GM10248 (cell line): ENCODE measurements around the gene EEF2K.

Experiments used
- CTCF ChIA-PET: fragments of 300-600 bp; sonication (Branson Sonifier 250); formaldehyde crosslinking; extraction: SDS; loops from one replicate; lab custom pipeline; 2021; ENCODE audit warnings: antibody characterized with exemption; lab: Yijun Ruan, JAX
- POLR2A ChIA-PET: fragments of 350-650 bp; sonication (Branson Sonifier 250); formaldehyde crosslinking; extraction: SDS; loops from one replicate; lab custom pipeline; 2020; ENCODE audit warnings: antibody characterized with exemption; lab: Yijun Ruan, JAX
- DNase-seq: peaks from one replicate; pipeline ENCODE4 v3.0.0; 2012; ENCODE audit errors: extremely low spot score
- CTCF ChIP-seq: IDR thresholded peaks from 2 replicates; pipeline ENCODE4 v1.5.1; 2012; ENCODE audit warnings: mild to moderate bottlenecking, low read depth; ENCODE audit errors: extremely low read depth, missing control alignments, control extremely low read depth

The EEF2K gene

GRCh38 chr16:22235839-22236745 lies 30.0 kb downstream of the EEF2K start:
- no peak for DNase-seq
- TF ChIP-seq CTCF: no peak
- CTCF ChIA-PET: interaction anchor here (1.1 to 2.4 kb wide), 2 partner anchors 16 to 31 kb away, joined by 3 to 7 read pairs; partner anchors contain the start of gene EEF2K
- POLR2A ChIA-PET: no interaction called here

- ChIA-PET POLR2A (interaction anchor here (0.5 kb wide), 1 partner anchor 12 kb away, joined by 5 read pairs; no protein-coding TSS in a partner anchor), CTCF (interaction anchor here (1.2 kb wide), 1 partner anchor 12 kb away, joined by 5 read pairs; no protein-coding TSS in a partner anchor)
- no peak for DNase-seq
- TF ChIP-seq CTCF: no peak
These were observed 33.2 kb downstream of the EEF2K start for GRCh38 chr16:22239131-22239805.

- ChIA-PET POLR2A (interaction anchor here (0.5 kb wide), 1 partner anchor 13 kb away, joined by 5 read pairs; no protein-coding TSS in a partner anchor), CTCF (interaction anchor here (1.7 kb wide), 1 partner anchor 56 kb away, joined by 8 read pairs; the partner anchor contains the start of gene POLR3E)
- TF ChIP-seq CTCF: no peak
- no peak for DNase-seq
These were observed 34.1 kb downstream of the EEF2K start for GRCh38 chr16:22240023-22240710.

- ChIA-PET CTCF (no interaction called here), POLR2A (no interaction called here)
- no peak for TF ChIP-seq CTCF
- DNase-seq: no peak
These were observed 44.4 kb downstream of the EEF2K start for GRCh38 chr16:22250522-22250921.

- CTCF ChIA-PET: interaction anchor here (1.0 to 1.9 kb wide), 4 partner anchors 10 to 48 kb away, joined by 3 to 7 read pairs (median 3); no protein-coding TSS in a partner anchor
- no peak for DNase-seq
- POLR2A ChIA-PET: no interaction called here
- TF ChIP-seq CTCF: no peak
These were observed 46.2 kb downstream of the EEF2K start for GRCh38 chr16:22252317-22252716.

- POLR2A ChIA-PET: no interaction called here
- DNase-seq: no peak
- TF ChIP-seq CTCF: no peak
- CTCF ChIA-PET: interaction anchor here (1.0 to 1.6 kb wide), 4 partner anchors 8 to 47 kb away, joined by 3 read pairs; no protein-coding TSS in a partner anchor
These were observed 47.2 kb downstream of the EEF2K start for GRCh38 chr16:22253272-22253671.
